Measurements from ENCODE around the gene CCDC77.

Gene CCDC77

DNA sequence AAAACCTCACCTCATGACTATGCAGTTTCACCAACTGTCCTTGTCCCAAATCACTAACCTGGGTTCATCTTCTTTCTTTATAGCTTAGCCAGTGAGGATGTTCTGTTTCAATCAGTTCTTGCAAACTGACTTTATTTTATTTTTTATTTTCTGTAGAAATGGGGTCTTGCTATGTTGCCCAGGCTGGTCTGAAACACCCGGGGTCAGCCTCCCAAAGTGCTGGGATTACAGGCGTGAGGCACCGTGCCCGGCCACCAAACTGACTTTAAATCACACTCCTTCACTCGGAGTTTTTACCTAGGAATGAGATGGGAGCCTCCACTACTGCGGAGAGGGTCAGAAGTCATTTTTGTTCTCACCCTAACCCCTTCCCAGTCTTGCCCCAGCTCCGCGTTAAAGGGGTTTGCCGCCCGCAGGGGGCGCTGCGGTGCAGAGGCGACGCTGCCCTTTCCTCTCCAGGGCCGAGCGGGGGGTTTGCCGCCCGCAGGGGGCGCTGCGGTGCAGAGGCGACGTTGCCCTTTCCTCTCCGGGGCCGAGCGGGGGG lies 51.3 kb downstream of the CCDC77 start:
- DNase-seq (ENCODE audit: low spot score), result no peak

GRCh38 chr12:454833-455232 lies 53.4 kb downstream of the CCDC77 start:
- no peak for FAIRE-seq
- no peak for DNase-seq (ENCODE audit: low spot score)

More for the DNA sequence above, 51.3 kb downstream of the CCDC77 start:
- no peak for FAIRE-seq

DNA sequence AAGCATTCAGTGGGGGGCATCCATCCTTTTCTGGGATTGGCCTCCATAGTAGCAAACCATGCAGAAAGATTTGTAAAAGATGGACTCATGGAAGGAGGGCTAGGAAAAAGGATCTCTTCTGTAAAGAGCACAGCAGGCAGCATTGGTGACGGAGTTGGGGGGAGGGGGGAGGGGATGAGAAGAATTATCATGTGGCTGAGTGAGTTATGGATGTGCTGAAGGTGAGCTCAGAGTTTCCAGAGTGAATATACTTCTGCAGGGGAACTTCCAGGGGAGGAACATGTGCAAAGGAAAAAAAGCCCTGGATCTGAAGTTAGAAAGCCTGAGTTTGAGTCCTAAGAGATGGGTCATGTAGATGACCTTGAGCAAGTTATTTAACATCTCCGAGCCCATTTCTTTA lies 54.4 kb downstream of the CCDC77 start:
- DNase-seq (ENCODE audit: low spot score) (no peak), FAIRE-seq (no peak)

DNA sequence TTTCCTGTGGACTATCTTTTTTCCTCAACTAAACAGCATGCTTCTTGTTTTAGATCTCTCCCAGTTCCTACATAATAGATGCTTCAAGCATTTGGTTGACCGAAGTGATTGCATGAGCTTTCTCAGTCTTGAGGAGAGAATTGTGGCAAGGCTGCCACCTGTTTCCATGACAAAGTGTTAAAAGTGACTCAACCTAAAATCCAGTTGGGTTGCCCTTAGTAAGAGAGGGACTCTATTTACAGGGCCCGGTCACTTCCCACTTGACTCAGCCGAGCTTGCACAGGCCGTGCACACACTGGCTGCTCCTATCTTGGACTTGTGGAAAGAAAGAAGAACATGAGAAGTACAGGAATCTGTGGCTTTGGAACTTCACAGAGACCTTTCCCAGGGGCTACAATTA lies 56.2 kb downstream of the CCDC77 start:
- no peak for FAIRE-seq

DNA sequence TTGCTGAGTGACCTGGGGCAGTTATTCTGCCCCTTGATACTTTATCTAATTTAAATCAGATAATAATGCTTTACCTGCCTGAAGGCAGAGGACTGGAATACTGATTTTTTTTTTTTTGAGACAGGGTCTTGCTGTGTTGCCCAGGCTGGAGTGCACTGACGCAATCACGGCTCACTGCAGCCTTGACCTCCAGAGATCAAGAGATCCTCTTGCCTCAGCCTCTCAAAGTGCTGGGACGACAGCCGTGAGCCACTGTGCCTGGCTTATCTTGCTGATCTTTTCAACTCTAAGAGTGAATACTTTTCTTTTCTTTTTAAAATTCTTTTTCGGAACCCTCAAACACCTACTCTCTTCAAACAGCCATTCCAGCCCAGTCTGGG lies 57.6 kb downstream of the CCDC77 start:
- FAIRE-seq, result no peak
- DNase-seq (ENCODE audit: low spot score), result no peak

More for the DNA sequence above, 56.2 kb downstream of the CCDC77 start:
- no peak for DNase-seq (ENCODE audit: low spot score)

- FAIRE-seq (no peak), DNase-seq (ENCODE audit: low spot score) (no peak)
Measured at GRCh38 chr12:459430-460258, 58.2 kb downstream of the CCDC77 start, which contains the start of gene B4GALNT3. B4GALNT3 (plus strand) TSS chr12:459939; CDS start chr12:460377, 438 bp downstream.

DNA sequence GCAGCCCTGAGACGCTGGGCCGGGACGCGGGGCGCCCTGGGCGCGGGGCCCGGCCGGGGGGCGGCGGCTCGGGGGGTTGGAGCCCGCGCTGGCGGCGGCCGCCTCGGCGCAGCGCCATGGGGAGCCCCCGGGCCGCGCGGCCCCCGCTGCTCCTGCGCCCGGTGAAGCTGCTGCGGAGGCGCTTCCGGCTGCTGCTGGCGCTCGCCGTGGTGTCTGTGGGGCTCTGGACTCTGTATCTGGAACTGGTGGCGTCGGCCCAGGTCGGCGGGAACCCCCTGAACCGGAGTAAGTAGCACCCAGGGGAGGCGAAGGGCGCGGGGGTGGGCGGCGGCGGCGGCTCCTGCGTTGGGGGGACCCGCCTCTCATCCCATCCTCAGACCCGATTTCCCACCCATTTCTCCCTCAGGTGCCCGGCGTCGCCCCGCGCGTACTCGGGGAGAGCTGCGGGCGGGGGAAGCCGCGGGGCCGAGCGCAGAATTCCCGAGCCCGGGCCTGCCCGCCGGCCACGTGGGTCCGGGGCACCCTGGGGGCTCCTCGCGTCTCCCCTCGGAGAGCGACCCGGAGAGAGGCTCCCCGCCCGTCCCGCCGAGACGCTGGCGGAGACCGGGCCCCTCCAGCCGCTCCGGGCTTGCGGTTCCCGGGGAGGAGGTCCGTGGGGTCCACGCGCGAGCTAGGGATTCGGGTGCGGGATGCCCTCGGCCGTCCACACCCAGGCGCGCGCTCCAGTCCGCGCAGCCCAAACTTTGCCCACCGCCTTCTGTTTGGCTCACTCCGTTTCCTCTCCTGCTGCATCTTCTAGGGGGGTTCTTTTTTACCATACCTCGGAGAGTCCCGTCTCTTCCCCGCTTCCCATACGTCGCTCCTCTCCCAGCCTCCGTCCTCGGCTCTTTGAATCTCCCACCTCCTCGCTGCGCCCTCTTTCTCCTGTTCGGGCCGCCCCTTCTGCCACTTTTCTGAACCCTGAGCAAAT lies 59.1 kb downstream of the CCDC77 start:
- FAIRE-seq (no peak), DNase-seq (ENCODE audit: low spot score) (no peak)

DNA sequence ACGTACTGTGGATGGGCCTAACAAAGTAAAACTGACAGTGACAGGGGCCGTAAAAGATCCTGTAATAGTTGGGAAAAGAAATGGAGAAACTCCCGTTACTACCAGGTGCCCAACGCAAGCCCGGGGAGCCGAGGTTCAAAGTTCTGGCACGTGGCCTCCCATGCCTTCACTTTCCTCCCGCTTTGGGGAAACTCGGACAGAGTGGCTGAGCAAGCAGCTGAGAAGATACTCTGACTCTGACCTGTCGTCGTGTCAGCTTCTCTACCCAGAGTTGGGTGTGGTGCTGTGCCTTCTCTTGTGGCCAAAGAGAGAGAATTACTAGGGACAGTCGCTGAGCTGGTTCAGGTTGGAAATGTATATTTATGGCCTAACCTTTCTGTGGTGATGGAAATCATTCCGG lies 60.0 kb downstream of the CCDC77 start:
- no peak for DNase-seq (ENCODE audit: low spot score)
- FAIRE-seq, result no peak

DNA sequence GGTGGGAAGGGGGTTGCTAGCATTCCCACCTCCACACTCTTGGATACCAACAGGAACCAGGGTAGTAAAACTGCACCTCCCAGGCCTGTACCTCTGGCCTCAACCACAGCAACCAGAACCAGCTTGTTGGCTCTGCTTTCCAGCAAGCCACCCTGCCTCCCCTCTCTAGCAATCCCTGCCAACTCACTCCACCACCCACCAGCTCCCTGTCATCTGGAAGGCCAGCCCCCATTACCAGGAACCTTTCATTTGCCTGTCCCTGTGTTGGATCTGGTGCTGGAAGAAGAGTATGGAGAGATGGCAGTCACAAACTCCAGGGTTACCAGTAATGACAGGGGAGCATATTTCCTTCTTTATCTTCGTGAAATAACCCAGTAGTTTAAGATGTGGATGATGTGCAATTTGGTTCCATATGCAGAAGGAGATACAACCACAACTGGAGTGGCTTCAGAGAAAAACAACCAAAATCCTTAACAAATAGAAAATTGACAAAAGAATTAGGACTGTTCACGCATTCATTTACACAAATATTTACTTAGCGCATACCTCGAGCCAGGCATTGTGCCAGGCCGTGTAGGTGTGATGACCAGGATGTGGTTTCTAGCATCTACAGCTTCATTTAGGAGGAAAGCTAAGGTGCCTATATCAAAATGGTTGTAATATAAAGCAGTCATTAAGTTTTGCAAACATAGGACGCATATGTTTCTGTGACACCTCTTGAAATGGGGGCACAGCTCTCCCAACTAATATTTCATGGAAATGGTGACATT lies 61.7 kb downstream of the CCDC77 start:
- no peak for DNase-seq (ENCODE audit: low spot score)
- no peak for FAIRE-seq

DNA sequence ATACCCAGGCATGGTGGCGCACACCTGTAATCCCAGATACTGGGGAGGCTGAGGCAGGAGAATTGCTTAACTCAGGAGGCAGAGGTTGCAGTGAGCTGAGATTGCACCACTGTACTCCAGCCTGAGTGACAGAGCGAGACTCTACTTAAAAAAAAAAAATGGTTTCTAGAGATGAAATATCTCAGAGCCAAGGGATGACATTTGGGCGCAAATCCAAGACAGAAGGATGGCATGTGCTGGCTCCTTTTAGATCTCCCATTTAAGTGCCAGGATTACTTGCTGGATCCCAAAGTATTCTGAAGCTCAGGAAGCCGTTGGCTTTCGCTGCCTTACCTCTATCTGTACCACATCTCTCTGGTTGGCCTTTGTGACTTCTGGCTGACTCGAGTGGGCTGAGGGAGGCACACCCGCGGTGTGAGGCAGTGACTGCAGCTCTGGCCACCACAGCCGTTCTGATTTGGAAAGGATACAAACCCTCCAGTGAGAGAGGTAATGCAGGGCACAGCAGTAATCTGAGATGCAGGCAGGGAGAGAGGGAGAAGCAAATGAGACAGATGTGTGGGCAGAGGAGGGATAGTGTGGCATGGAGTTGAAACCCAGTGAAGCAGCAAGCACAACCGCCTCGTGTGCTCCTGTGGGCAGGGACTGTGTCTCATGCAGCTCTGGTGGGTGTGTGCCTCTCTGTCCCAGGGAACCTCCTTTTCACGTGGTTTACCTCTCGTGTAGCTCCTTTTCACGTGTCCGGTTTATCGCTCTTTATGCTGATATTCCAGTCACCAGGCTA lies 63.2 kb downstream of the CCDC77 start:
- DNase-seq (ENCODE audit: low spot score) (no peak), FAIRE-seq (no peak)

GRCh38 chr12:466039-466438 lies 64.6 kb downstream of the CCDC77 start:
- no peak for DNase-seq (ENCODE audit: low spot score)
- no peak for FAIRE-seq

DNA sequence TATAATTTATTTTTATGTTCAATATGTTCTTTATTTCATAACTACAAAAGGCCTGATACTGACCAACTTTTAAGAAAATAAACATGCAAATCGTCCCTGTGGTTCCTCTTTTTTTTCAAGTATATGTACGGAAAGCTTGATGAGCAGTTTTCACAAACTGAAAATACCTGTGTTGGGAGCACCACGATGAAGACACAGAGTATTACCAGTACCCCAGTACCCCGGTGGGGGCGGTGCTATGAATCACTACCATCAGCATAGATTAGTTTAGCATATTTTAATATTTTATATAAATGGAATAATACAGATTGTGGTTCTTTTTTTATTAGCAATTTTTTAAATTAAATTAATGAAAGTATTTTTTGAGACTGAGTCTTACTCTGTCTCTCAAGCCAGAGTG lies 65.3 kb downstream of the CCDC77 start:
- DNase-seq (ENCODE audit: low spot score) (no peak), FAIRE-seq (no peak)

DNA sequence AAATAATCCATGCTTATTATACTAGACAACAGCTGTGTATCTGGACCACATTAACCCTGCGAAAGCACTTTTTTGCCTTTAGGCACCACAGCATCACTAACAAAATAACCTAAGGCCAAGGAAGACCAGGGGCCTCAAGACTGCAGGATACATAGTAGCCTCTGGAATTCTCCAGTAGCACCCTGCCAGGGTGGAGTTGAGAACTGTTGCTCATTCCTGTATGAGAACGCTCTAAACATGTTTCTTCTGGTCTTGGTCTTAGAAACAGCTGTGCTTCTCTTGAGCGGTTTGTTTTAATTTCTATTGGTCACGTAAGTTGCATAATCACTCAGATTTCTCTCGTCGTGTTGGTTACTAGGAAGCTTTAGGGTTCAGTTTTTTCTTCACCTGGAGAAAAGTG lies 66.1 kb downstream of the CCDC77 start:
- FAIRE-seq, result no peak
- DNase-seq (ENCODE audit: low spot score), result no peak

DNA sequence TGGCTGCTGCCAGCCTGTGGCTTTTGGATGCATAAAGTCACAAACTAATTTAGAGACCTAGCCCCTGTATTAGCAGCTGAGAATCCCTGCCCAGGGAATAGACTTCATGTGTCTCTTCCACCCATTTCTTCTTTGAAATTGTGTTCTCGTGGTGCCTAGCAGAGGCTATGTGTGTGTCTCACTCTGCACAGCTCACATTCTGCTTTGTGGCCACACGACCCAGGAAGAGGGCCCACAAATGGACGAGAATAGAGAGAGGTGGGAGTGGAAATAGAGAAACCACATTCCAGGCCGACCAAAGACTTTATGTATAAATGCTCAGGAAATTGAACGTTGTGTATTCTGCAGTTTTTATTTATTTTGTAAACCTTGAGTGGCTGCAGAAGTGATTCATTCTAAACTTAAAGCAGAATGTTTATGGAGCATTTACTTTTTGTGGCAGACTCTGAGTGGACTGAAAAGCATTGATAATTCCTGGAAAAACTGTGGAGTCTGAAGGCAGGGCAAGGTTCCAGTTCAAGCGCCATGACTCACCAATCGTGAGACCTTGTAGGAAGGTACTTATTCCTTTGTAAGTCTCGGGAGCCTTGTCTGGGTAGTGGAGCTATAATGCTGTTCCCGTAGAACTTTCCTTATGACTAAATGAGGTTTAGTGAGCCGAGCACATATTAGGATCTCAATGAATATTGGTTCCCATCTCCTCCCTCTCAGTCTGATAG lies 67.4 kb downstream of the CCDC77 start:
- FAIRE-seq, result no peak
- no peak for DNase-seq (ENCODE audit: low spot score)

DNA sequence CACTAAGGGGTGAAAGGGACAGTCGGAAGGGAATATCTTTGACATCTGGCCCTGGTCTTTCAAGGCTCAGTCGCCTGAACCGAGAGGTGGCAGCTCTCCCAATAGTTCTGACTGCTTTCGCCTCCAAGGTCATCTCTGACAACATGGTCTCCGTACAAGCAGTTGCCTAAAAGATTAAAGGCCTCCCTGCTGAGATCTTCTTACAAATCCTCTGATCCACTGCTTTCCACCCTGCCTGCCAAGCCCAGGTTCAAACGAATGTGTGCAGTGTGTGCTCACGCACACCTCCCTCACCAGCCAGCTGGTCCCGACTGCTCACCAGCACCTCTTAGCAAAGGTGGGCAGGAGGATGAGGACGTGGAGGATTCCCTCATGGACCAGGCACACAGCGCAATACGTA lies 68.7 kb downstream of the CCDC77 start:
- no peak for DNase-seq (ENCODE audit: low spot score)
- no peak for FAIRE-seq

- DNase-seq (ENCODE audit: low spot score) (no peak), FAIRE-seq (no peak)
Measured at GRCh38 chr12:473198-473597, 71.8 kb downstream of the CCDC77 start.

- FAIRE-seq (no peak), DNase-seq (ENCODE audit: low spot score) (no peak)
Measured at GRCh38 chr12:473863-474577, 72.6 kb downstream of the CCDC77 start.

- no peak for DNase-seq (ENCODE audit: low spot score)
Measured at GRCh38 chr12:475286-475685, 73.8 kb downstream of the CCDC77 start.

DNA sequence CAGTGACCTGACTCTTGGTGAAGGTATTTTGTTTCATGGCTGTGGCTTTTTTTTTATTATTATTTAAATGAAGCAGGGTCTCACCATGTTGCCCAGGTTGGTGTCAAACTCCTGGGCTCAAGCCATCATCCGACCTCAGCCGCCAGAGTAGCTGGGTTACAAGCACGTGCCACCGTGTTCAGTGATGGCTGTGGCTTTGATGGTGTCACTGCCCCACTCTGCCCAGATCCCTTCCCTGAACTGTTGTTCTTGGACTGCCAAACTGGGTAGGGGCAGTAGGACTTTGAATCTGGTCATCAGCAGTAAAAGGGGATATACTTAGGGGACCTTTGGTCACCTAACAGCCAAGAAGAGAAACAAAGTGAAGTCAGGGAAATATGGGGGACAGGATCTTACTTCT lies 77.7 kb downstream of the CCDC77 start:
- DNase-seq (ENCODE audit: low spot score), result no peak
- no peak for FAIRE-seq

More at GRCh38 chr12:475286-475685, 73.8 kb downstream of the CCDC77 start:
- no peak for FAIRE-seq
